Measurements from ENCODE around the gene ATP1B1. TPM values are rescaled to one million over a fixed set of nuclear protein-coding genes. Genes with fewer than 3 reads are reported as not detected.

The ATP1B1 gene
- total RNA-seq, 1 donor from 2014 or later, result 385 TPM

DNA sequence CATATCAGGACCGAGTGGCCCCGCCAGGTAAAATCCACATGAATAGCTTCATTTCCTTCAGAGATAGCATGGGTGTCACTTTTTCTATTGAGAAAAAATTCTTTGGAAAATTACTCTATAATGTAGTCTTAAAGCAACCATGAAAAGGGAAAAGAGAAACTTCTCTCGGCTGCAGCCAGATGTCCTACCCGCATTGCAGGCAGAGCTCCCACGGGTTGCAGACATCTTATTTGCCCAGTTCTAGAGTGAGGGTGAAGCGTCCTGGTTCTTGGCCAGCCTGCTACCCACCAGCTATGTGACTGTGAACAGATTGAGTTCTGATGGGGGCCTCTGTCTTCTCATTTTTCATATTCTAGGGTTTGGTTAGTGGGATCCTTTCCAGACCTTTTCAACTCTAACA, 5.0 kb downstream of the ATP1B1 start:
- peaks cover 36% of the 10 kb centered on the region for H3K36me3 ChIP-seq
- no peaks in the 10 kb centered on the region for H3K27me3 ChIP-seq (ENCODE audit: low read depth)
- intact Hi-C loops (cut with micrococcal nuclease), result no loop called here
- TF ChIP-seq, protein P1, sequence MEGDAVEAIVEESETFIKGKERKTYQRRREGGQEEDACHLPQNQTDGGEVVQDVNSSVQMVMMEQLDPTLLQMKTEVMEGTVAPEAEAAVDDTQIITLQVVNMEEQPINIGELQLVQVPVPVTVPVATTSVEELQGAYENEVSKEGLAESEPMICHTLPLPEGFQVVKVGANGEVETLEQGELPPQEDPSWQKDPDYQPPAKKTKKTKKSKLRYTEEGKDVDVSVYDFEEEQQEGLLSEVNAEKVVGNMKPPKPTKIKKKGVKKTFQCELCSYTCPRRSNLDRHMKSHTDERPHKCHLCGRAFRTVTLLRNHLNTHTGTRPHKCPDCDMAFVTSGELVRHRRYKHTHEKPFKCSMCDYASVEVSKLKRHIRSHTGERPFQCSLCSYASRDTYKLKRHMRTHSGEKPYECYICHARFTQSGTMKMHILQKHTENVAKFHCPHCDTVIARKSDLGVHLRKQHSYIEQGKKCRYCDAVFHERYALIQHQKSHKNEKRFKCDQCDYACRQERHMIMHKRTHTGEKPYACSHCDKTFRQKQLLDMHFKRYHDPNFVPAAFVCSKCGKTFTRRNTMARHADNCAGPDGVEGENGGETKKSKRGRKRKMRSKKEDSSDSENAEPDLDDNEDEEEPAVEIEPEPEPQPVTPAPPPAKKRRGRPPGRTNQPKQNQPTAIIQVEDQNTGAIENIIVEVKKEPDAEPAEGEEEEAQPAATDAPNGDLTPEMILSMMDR (IDR thresholded peaks at IDR 0.05; ENCODE audit: borderline replicate concordance), result no peak
- H3K4me3 ChIP-seq, result peak overlapping the region; percentile 94
- DNase-seq, result no peak
- peaks cover 82% of the 10 kb centered on the region for H3K4me1 ChIP-seq
- peak overlapping the region; percentile 97 for H3K27ac ChIP-seq (replicated peaks)
- no peaks in the 10 kb centered on the region for H3K9me3 ChIP-seq (replicated peaks)

DNA sequence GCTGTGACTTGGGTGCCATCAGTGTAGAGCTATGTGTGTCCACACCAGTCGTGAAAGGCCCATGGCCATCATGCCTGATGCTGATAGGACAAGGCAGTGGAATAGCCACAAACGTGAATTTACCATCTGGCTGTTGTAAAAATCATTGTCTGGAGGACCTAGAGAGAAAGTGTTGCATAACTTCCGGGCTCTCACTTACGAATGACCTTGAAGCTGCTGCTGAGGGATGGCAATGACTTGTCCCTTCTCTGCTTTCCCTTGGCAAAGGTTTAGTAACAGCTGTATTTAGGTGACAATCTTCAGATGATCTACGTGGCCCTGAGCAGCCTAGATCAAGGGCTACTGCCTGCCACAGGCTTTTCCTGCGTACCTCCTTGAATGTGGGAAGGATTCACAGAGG, 5.8 kb downstream of the ATP1B1 start:
- Histone ChIP-seq H3K36me3 (peaks cover 36% of the 10 kb centered on the region), H3K4me1 (peaks cover 82% of the 10 kb centered on the region), H3K9me3 (replicated peaks) (no peaks in the 10 kb centered on the region), H3K27me3 (ENCODE audit: low read depth) (no peaks in the 10 kb centered on the region), H3K4me3 (peak overlapping the region; percentile 94), H3K27ac (replicated peaks) (peak overlapping the region; percentile 97)
- intact Hi-C loops (cut with micrococcal nuclease), result no loop called here
- TF ChIP-seq, protein P1 (IDR thresholded peaks at IDR 0.05; ENCODE audit: borderline replicate concordance), result no peak
- no peak for DNase-seq

DNA sequence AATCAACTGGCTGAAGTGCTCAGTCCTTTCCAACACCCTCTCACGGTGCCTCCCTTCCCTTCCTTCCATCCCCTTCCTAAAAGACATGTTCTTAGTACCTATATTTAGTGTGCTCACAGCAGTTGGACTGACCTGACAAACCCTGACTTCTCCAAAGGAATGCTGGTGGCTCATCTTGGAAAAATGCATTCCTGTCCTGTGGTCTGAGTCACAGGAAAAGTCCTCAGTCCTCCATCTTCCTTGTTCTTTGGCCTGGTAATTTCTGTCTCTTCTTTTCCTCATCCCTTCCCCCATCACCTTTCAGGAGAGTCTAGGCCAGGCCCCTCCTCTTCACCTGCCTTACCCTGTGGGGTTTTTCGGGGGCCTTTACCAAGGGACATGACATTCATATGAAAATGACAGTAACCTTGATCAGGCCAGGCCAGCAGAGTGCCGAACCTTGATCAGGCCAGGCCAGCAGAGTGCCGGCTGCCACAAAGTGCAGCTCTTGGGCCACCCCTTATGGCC, 7.2 kb downstream of the ATP1B1 start:
- Histone ChIP-seq H3K36me3 (peaks cover 37% of the 10 kb centered on the region), H3K27ac (replicated peaks) (peak overlapping the region; percentile 97), H3K4me3 (peak overlapping the region; percentile 24)

DNA sequence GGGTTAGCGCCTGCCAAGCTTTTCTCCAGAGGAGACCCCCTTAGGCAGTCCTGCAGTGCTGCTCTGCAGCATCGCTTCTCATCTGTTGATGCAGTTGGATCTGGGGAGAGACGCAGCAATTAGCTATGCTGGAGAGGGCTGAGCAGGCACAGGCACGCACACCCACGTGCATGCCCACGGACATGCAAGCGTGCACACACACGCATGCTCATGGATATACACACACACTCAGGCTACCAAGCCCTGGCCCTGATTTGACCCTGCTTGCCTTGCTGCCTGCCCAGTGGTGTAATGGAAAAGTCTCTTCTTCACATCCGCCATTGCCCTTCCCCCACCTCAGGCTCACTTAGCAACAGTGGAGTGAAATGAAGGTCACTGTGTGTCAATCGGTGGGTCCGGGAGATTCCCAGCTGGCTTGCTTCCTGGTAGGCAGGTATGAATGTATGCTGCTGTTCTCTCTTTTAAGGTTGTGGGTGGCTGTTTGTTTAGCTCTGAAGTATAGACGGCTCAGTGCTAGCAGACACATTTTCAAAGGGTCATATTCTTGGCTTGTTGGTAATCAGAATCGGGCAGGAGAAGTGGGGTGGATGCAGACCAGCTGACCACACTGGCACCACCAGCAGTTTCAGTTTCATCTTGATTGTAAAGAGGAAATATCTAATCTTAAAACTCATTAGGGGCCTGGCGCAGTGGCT, 9.5 kb downstream of the ATP1B1 start:
- H3K4me1 ChIP-seq, result peaks cover 93% of the 10 kb centered on the region
- TF ChIP-seq, protein P1 (IDR thresholded peaks at IDR 0.05; ENCODE audit: borderline replicate concordance), result no peak
- DNase-seq, result peak; percentile 48

More for the DNA sequence above, 7.2 kb downstream of the ATP1B1 start:
- TF ChIP-seq, protein P1 (IDR thresholded peaks at IDR 0.05; ENCODE audit: borderline replicate concordance), result no peak
- Histone ChIP-seq H3K27me3 (ENCODE audit: low read depth) (no peaks in the 10 kb centered on the region), H3K9me3 (replicated peaks) (no peaks in the 10 kb centered on the region), H3K4me1 (peaks cover 91% of the 10 kb centered on the region)
- no peak for DNase-seq
- intact Hi-C loops (cut with micrococcal nuclease), result no loop called here

DNA sequence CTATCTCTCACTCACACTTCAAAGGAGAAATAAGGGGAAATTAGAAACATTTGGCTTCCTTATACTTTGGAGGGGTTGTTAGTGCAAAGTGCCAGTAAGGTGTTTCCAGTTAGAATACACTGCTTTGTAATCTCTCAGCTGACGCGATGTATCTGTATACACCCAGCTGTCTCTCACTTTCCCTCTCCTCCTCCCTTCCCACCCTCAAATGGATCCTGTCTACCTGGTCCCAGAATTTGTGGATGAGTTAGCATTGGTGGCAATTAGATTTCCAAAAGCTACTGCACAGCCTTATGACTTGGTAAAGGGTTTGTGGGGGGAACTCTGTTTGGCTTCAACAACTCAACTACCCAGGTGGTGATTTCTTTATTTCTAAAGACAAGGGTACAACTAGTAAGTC, 10.5 kb downstream of the ATP1B1 start:
- DNase-seq, result no peak
- no peaks in the 10 kb centered on the region for H3K27me3 ChIP-seq (ENCODE audit: low read depth)
- TF ChIP-seq, protein P1 (IDR thresholded peaks at IDR 0.05; ENCODE audit: borderline replicate concordance), result no peak
- H3K36me3 ChIP-seq, result peaks cover 32% of the 10 kb centered on the region
- H3K4me3 ChIP-seq, result no peak overlapping the region
- peaks cover 93% of the 10 kb centered on the region for H3K4me1 ChIP-seq
- intact Hi-C loops (cut with micrococcal nuclease), result no loop called here
- peak overlapping the region; percentile 97 for H3K27ac ChIP-seq (replicated peaks)
- H3K9me3 ChIP-seq (replicated peaks), result no peaks in the 10 kb centered on the region

More for the DNA sequence above, 9.5 kb downstream of the ATP1B1 start:
- Histone ChIP-seq H3K27me3 (ENCODE audit: low read depth) (no peaks in the 10 kb centered on the region), H3K9me3 (replicated peaks) (no peaks in the 10 kb centered on the region), H3K27ac (replicated peaks) (peak overlapping the region; percentile 97), H3K4me3 (peak overlapping the region; percentile 32), H3K36me3 (peaks cover 41% of the 10 kb centered on the region)
- intact Hi-C loops (cut with micrococcal nuclease), result no loop called here

Data from left ventricle myocardium inferior (tissue), 1 donor.